HL-60/S4 treated with retinoic acid at 250 ng/mL for 4 days and 3 days (cell line): Measurements from ENCODE around the gene GMDS.

Source experiments
- in situ Hi-C: fragments of 300-500 bp; cut with MboI; formaldehyde crosslinking; loops from 2 replicates; pipeline ENCODE4 v1.7.0; 2022; ENCODE audit warnings: low sequenced_read_pairs

Gene GMDS

DNA sequence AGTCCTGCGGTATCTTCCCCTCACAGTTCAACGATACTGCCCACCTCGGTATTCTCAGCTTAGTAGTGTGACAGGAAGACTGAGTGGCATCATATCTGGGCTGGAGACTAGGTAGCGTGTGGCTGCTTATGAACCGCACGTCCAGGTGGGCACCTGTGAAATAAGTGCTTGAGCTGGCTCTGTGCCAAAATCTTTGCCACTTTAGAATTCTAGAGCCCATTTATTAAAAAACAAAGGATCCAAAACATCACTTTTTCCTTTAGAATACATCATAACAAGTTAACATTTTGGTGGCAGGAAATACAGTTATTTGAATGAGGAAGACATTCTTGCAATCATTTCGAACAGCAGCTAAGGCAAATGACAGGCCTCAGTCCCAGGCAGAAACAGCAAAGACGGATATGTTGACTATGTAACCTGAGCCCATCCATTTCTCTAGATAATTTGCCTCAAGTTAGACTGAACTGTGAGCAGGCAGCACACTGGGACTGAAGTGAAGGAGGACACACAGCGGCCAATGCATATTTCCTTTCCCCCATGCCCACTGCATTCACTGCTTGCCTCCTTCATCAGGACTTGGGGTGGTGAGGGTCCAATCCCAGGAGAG, 136.6 kb downstream of the GMDS start:
- in situ Hi-C loops, result no loop called here

DNA sequence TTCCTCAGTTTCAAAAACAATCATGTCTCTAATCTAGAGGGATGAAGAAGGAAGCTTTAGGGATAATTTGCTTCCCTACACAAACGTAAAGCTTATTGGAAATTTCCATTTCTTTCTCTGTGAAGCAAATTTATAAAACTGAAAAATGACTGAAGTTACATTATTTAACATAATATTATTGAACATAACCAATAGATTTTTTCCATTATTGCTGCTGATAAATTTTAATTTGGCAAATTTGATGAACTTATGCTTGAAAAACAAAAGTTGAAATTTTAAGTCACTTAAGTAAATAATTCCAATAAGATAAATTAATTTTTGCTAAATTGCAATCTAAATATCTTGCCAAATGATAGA, 140.9 kb downstream of the GMDS start:
- in situ Hi-C loops, result no loop called here

DNA sequence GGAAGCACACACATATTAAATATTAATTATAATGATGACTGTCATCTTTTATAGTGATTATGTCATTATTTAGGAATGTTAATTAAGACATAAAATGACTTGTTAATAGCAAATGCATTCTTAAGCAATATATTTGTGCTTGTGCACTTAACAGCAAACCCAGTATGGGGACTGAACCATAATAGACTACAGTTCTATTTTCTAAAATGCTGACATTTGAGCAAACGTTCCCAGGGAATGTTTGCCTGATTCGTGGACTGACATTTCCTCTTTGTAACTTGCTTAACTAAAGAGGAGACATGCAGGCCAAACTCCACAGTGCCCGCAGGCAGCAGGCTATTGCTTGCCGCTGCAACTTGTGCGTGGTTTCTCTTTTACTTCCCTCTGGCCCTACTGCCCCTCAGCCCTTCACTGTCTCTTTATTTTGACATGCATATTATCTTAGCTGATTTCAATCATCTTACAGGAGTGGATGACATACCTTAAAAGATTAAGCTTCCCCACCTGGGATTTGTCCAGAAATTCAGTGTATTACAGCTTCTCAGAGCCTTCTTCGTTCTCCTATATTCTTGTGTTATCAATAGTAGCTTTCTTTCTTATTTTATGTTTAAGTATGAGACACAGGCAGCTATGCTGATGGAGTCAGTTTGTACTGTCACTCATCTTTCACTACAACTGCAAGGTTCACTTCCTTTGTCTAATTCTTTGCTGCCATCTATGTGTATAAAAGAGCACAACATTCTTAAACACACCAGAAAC, 141.5 kb downstream of the GMDS start:
- in situ Hi-C loops, result no loop called here

DNA sequence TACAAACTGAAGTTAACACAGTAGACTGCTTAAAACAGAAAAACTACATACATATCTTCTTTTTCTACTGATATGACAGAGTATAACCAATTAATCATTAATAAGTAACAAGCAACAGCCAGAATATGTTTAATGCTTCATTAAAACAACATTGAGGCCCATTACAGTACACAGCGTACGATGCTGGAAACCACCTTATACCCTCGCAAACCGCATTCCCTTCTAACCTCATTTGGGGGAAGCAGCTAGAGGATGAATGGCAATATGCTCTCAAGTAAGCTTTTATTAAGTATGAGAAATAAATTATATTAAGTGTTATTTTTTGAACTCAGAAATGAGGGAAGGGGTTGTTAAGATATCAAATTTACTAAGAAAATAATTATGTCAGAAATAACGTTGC, 142.4 kb downstream of the GMDS start:
- in situ Hi-C loops, result no loop called here

DNA sequence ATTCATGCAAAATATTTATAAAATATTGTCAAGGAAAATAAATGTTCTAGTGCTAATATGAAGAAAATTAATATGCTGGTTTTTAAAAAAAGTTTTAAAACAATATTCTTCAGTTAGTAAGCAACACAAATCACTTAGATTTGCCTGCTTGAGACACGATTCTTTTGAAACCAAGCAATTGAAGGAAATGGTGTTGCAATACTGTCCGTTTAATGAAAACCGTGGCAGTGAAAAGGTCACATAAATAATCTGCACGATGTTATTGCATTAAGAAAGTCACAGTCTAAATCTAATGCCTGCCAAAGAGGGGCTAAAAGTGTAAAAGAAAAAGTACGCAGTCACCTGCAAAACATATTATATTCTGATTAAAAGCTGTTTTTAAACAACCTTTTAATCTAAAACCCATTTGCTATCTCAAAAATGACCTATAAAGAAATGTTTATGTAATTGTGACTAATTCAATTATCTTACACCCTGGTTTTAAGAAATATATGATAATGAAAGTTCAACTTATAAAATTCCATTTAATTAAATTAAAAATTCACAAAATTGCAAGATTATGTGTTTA, 143.0 kb downstream of the GMDS start:
- in situ Hi-C loops, result no loop called here

DNA sequence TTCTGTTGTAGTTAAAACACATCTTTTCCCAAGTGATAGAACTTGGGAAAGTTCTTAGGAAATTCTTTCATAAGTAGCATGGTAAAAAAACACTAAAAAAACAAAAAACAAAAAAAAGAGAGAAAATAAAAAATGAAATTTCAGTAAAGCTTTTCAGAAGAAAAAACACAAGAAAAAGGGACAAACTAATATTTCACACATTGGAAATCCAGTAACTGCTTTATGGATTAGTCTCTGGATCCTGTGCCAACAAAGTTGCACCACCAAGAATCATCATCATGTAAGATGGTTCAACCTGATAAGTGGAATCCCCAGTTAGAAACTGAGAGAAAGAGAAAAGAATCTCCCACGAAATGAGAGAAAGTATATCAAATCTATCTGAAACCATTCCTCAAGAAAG, 144.2 kb downstream of the GMDS start:
- in situ Hi-C loops, result no loop called here

DNA sequence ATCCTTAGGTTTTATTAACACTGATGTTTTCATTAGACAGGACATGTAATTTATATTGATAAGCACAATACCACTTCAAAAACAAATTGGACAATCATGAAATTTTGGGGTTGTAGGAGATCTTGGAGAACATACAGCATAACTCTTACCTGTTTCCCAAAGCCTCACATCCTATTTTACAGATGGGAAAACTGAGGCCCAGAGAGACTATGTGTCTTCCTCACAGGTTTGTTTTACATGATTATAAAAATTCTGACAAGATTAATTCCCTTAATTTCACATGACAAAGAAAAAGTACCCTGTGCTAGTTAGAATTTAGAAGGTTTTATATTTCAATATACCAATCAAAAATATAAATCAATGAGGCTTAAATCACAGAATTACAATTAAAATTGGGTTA, 145.5 kb downstream of the GMDS start:
- in situ Hi-C loops, result no loop called here

DNA sequence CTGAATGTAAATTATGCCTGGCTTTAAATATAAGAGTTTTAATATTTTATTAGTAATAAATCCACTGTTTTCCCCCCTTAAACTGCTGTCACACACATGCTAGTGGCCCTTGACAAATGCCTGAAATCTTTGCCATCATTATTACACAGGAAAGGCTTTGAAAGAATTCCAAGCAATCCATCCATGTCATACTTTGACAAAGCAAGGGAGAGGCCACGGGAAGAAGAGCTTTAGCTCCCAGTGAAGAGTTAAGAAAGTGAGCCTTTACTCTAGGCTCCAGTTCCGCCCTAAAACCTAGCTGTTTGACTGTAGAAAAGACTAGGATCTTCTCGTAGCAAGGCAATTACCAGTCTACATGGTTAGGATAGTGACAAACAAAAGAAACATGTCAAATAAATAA, 147.9 kb downstream of the GMDS start:
- in situ Hi-C loops, result no loop called here

DNA sequence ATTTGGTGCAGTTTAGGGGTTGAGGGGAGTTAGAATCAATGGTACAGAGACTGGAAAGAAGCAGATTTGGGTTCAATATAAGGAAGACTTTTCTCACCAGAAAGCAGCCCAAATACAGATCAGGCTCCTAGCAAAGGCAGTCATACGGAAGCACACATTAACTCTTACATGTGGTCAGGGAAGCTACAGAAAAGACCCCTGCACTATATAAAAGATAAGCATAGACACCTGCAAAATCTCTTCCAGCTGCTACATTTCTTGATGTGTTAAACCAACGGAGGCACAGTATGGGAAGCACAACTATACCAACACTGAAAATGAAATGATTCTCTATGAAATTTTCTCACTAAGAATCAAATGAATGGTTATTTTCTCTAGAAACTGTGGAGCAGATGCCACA, 150.8 kb downstream of the GMDS start:
- in situ Hi-C loops, result no loop called here

DNA sequence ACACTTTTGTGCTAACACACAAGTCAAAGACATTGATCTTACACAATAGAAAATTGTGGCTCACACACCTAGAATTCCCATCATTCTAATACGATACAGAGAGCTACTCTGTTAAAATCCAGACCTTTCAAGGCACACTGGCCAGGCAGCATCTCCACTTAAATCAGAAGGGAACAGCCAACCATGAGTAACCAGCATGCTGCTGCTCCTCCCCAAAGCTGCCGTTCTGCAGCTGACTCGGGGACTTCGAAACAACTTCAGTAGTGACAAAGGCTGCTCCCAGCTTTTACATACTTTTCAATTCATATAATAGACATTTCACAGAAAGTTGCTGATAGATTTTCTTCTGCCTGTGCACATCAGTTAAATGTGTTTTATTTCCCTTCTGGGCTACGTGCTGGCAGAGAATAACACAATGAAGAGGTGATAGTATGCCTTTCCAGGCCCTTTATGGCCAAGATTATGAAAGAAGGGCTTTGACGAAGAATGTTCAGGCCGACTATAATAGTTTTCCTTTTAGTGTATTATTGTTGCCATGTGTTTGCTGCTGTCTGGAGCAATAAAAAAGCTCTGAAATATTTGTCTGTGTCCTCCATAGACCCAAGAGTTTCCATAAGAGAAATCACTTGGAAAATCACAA, 159.0 kb downstream of the GMDS start:
- in situ Hi-C loops, result no loop called here

DNA sequence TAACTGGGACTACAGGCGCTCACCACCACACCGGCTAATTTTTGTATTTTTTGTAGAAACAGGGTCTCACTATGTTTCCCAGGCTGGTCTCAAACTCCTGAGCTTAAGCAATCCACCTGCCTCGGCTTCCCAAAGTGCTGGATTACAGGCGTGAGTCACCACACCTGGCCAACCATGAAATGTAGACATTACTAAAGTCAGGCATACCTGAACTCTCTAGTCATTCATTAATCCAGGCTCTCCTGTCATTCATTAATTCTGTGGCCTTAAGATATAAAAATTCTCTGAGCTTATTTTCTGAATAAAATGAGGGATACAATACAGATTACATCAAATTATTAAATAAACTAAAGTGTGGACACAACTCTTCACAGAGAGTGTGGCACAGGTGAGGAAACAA, 159.7 kb downstream of the GMDS start:
- in situ Hi-C loops, result no loop called here

DNA sequence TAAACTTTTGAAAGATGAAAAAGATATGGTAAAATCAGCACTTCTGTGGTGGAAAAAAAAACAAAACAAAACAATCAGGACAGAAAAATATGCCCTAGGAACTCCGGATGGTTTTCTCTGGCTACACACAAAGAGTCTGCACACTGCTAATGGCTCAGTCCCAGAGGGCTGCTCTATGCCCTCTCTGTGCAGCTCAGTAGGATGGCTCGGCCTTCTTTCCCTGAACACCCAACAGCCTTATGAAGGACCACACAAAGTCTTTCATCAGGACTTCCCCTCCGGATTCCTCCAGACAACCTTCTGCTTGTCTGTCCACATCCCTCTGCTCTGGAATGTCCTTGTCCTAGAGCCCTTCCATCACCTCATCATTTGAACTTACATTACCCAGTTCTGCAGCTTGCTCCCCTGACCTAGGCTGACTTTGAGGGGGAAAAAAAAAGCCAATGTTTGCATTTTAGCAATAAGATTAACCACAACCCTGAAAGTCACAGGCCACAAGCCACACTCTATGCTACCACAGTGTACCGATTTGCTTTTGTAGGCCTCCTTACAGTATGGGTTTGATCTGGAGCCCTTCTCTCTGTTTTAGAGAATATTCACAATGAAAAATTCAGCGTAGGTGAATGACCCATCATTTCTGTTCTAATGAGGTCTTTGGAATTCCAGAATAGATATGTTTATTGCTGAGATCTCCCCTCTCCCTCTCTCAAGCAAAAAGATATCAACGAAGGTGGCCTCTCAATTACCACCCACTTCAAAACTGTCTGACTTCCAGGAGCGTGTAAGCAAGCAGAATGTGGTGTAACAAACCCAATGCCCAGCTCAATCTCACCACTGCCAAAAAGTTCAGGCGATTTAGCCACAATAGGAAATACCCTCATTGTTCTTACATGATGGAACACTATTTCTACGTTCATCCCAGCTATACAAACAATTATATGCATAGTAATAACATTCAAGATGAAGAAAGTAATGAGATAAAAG, 164.0 kb downstream of the GMDS start:
- in situ Hi-C loops, result no loop called here

DNA sequence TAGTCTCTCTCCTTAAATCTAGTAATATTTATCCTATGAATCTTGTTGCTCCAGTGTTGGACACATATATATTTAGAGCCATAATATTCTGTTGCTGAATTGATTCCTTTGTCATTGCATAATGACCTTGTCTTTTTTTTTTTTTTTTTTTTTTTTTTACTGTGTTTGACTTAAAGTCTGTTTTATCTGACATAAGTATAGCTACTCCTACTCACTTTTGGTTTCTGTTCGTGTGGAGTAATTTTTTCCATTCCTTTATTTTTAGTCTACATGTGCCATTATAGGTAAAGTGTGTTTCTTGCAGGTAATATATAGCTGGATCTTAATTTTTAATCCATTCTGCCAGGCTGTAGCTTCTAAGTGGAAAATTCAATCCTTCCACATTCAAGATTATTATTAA, 166.5 kb downstream of the GMDS start:
- in situ Hi-C loops, result no loop called here

DNA sequence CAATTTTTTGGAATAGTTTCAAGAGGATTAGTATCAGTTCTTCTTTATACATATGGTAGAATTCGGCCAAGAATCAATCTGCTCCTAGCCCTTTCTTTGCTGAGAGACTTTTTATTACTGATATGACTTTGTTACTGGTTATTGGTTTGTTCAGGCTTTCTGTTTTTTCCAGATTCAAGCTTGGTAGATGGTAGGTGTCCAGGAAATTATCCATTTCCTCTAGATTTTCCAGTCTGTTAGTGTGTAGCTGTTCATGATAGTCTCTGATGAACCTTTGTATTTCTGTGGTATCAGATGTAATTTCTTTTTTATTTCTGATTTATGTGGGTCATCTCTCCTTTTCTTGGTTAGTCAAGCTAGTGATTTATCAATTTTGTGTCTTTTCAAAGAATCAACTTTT, 167.6 kb downstream of the GMDS start:
- in situ Hi-C loops, result no loop called here

DNA sequence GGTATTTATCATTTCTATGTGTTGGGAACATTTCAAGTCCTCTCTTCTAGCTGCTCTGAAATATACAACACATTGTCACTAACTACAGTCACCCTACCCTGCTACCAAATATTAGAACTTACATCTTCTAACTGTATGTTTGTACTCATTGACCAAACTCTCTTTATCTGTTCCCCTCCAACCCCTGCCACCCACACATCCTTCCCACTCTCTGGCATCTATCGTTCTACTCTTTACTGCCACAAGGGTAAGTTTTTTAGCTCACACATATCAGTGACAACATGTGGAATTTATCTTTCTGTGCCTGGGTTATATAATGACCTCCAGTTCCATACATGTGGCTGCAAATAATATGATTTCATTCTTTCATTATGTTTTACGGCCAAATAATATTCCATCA, 171.9 kb downstream of the GMDS start:
- in situ Hi-C loops, result no loop called here

DNA sequence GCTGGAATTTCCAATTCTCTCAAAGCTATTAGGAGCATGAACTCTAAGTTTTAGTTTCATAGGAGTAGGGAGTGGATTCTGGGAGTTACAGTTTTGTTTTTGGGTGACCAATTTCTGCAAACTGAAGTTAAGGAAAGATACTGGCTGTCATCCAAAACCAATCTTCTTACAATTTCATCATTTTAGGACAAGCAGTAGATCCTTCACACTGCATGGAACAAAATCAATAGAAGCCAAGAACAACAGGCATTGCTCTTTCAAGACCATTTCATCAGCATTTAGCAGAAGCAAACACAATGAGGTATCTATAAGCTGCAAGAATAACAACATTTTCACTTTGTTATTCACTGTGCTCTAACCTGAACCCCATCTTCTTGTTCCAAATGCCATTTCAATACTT, 173.0 kb downstream of the GMDS start:
- in situ Hi-C loops, result no loop called here

DNA sequence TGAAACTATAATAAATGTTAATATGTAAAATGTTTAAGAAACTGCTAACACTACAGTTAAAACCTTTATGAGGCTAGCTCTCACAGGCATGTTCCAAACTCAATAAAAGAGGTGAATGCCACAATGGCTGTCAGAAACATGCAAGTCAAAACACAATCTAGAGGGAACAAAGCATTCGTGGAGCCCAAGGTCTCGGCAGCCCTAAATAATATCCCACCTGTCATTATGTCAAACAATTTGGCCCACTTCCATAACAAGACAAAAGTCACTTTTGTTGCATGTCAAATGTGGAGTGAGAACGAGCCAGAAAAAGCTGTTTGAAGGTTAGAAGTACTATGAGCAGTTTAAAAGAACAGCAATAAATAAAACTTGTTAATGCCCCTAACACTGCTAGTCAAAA, 181.9 kb downstream of the GMDS start:
- in situ Hi-C loops, result no loop called here

DNA sequence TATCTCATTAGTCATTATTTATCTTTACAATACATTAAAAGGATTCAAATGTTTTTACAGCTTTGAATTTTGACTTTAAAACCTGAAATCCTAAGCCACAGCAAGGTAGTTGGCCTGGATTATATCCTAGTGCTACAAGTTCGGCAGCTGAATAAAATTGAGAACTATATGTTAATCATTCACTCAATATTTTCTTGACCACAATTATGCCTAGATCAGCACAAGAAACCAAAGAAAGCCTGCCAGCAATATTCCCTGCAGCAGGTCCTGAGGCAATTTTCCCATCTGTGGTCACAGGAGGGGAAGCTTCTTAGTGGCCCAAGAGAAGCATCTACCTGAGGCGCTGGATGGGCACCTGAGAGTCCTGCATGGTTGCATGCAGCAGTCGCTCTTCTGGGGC, 183.5 kb downstream of the GMDS start:
- in situ Hi-C loops, result no loop called here

DNA sequence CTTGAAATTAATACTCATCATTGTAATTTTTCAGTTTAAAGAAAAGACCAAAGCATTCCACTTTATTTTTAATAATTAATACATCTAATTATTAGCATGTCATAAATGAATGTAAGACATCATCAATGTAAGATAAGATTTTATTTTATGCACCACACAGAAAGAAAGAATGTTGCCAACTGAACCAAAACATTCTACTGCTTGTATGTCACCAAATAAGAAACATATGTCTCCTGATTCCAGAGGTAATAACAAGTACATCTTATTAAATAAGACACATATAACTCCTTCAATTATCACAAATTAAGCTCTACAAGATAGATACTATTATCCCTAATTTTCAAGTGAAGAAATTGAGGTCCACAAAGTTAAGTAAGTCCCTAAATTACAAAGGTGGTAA, 189.5 kb downstream of the GMDS start:
- in situ Hi-C loops, result no loop called here

DNA sequence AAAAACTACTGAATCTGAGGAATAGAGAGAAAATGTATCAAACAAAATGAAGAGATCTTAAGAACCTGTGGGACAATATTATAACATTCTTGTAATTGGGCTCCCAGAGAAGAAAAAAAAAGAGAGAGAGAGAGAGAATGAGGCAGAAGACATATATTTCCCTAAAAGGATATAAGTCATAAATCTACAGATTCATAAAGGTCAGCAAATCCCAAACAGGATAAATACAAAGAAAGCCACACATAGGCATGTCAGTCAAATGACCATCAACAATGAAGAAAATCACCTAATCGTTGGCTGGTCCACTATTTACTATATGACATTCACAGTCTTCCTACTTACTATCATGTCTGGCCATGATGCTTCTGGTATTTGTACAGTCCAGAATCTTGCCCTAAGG, 190.3 kb downstream of the GMDS start:
- in situ Hi-C loops, result no loop called here

DNA sequence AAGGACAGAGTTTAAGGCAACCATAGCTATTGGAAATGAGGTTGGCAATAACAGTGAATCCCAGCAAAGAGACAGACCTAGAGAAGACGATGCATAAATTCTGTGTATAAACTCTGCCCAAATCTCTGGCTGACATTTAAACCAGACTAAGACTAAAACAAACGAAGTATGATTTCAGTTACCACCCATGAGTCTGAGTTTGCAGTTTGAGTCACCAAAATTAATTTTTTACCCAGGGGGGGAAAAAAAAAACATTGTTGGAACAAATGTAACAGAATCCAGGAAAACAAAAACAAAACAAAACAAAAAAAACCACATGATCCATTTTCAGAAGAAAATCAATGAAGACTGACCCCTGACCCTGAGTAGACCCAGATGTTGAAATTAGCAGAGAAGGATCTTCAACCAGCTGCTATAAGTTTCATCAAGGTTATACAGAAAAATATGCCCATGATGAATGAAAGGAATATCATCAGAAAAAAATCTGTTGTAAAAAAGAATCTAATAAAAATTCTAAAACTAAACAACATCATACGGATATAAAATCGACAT, 190.8 kb downstream of the GMDS start:
- in situ Hi-C loops, result no loop called here
